Measurements from ENCODE around the gene IL22RA1. TPM values are rescaled to one million over a fixed set of nuclear protein-coding genes. Genes with fewer than 3 reads are reported as not detected.

The IL22RA1 gene
- total and polyA plus RNA-seq, 8 donors, result 0.43 to 4.1 (median 1.8) TPM; not detected in 1

DNA sequence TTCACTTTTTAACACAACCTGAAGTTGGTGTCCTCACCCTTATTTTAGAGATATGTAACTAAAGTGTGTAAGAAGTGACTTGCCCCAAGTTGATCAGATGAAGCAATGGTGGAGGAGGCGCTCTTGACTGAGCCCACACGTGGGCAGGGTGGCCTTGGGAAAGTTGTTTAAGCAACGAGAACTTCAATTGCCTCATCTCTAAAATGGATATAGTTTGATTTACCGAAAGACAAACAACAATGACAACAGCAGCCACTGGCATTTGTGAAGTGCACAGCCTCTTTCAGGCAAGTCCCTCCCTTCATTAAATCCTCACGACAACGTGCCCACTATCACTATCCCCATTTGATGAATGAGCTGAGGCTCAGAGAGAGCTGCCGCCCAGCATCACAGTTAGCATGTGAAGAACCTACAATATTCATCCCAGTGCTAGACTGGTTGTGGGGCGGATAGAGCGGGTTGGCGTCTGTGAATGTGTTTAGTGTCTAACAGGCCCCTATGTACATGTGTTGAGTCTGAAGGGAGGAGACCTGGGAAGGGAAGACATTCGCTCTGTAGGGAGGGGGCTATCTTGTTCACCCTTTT is 3.0 kb downstream of the IL22RA1 start:
- WGBS, 5 donors, result 84 to 93% (median 90%) methylated on average over 11 of the region's 11 CpGs
- Histone ChIP-seq H3K4me1 (peaks cover 0 to 22% (median 16%) of the 10 kb centered on the region in 4 donors), H3K9me3 (no peaks in the 10 kb centered on the region), H3K36me3 (no peaks in the 10 kb centered on the region), H3K27me3 (no peaks in the 10 kb centered on the region), H3K27ac (no peak overlapping the region), H3K4me3 (no peak overlapping the region)
- intact Hi-C loops (cut with DNase I; ENCODE audit: low total_unique reads), result no loop called here
- no peak for DNase-seq
- no peak for TF ChIP-seq POLR2A (IDR thresholded peaks at IDR 0.05)
- TF ChIP-seq POLR2AphosphoS5 (IDR thresholded peaks at IDR 0.05), result no peak
- TF ChIP-seq EP300 (IDR thresholded peaks at IDR 0.05), result no peak
- TF ChIP-seq, protein P1, sequence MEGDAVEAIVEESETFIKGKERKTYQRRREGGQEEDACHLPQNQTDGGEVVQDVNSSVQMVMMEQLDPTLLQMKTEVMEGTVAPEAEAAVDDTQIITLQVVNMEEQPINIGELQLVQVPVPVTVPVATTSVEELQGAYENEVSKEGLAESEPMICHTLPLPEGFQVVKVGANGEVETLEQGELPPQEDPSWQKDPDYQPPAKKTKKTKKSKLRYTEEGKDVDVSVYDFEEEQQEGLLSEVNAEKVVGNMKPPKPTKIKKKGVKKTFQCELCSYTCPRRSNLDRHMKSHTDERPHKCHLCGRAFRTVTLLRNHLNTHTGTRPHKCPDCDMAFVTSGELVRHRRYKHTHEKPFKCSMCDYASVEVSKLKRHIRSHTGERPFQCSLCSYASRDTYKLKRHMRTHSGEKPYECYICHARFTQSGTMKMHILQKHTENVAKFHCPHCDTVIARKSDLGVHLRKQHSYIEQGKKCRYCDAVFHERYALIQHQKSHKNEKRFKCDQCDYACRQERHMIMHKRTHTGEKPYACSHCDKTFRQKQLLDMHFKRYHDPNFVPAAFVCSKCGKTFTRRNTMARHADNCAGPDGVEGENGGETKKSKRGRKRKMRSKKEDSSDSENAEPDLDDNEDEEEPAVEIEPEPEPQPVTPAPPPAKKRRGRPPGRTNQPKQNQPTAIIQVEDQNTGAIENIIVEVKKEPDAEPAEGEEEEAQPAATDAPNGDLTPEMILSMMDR (IDR thresholded peaks at IDR 0.05), result no peak

GRCh38 chr1:24139222-24139489 is 3.8 kb downstream of the IL22RA1 start:
- H3K4me1 ChIP-seq, result peaks cover 0 to 22% (median 16%) of the 10 kb centered on the region in 4 donors
- intact Hi-C loops (cut with DNase I; ENCODE audit: low total_unique reads), result no loop called here
- H3K4me3 ChIP-seq, result no peak overlapping the region
- DNase-seq, result no peak
- H3K9me3 ChIP-seq, result no peaks in the 10 kb centered on the region
- peaks cover 0 to under 1% (median 0%) of the 10 kb centered on the region in 4 donors for H3K36me3 ChIP-seq
- 70 to 79% (median 74%) methylated on average over 2 of the region's 2 CpGs for WGBS, 5 donors
- H3K27ac ChIP-seq, result no peak overlapping the region
- no peaks in the 10 kb centered on the region for H3K27me3 ChIP-seq
- TF ChIP-seq, protein P1 (IDR thresholded peaks at IDR 0.05), result no peak
- TF ChIP-seq EP300 (IDR thresholded peaks at IDR 0.05) (no peak), POLR2AphosphoS5 (IDR thresholded peaks at IDR 0.05) (no peak), POLR2A (IDR thresholded peaks at IDR 0.05) (no peak)

DNA sequence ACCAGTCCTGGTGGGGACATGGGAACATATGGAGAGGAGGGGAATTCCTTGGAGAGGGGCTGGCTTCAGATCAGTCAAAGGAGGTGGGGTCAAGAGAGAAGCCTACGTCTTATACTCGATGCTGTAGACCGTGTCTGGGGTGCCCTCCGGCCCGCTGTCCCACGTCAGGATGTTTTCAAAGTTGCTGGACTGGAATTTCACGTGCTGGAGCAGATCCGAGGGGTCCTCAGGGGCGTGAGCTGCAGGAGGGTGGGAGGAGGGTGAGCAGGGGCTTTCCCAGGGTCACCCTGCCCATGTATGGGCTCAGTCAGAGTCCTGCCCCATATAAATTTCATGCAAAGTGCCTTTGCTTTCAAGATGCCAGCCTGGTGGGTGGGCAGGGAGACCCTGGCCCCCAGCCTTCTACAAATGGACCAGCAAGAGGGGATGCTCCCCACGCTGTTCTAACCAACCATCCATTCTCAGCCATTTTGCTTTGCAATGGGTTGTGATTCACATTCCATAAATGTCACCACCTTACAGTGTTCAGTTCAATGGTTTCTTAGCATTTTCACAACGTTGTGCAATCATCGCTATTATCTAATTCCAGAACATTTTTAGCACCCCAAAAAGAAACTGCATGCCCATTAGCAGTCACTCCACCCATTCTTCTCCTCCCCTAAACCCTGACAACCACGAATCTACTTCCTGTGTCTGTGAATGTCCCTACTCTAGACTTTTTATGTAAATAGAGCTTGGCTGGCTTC is 4.3 kb downstream of the IL22RA1 start:
- Histone ChIP-seq H3K4me1 (peaks cover 0 to 19% (median 14%) of the 10 kb centered on the region in 4 donors), H3K36me3 (peaks cover 0 to 6% (median 0%) of the 10 kb centered on the region in 4 donors), H3K27ac (no peak overlapping the region), H3K27me3 (no peaks in the 10 kb centered on the region), H3K9me3 (no peaks in the 10 kb centered on the region), H3K4me3 (no peak overlapping the region)
- TF ChIP-seq EP300 (IDR thresholded peaks at IDR 0.05), result no peak
- TF ChIP-seq POLR2A (IDR thresholded peaks at IDR 0.05), result no peak
- TF ChIP-seq, protein P1 (IDR thresholded peaks at IDR 0.05), result no peak
- no peak for TF ChIP-seq POLR2AphosphoS5 (IDR thresholded peaks at IDR 0.05)
- 64 to 81% (median 68%) methylated on average over 13 of the region's 13 CpGs for WGBS, 5 donors
- DNase-seq, result no peak
- intact Hi-C loops (cut with DNase I; ENCODE audit: low total_unique reads), result no loop called here

DNA sequence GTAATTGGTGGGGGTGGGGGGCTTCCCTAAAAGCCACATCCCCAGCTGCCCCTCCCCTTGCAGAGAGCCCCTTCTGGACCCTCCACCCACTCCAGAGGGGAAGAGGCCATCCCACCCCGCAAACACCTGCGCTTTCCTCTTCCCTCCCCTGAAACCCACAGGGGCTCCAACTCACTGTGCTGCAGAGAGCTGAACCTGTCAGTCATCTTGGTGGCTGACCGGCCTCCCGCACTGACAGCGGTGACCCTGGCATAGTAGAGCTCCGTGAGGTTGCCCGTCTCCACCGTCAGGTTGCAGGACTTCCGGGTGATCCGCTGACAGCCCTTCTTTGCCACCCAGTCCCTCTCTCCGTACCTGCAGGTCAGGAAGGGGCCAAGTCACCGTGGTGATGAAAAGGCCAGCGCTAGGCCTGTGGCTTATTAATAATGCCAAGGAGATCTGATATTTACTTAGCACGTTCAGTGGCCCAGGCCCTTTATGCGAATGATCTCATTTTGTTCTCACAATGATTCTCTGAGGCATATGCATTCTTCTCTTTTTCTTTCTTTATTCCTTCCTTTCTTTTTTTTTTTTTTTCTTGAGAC is 5.9 kb downstream of the IL22RA1 start:
- WGBS, 5 donors, result 75 to 91% (median 80%) methylated on average over 11 to 15 of the region's 15 CpGs
- Histone ChIP-seq H3K4me1 (peaks cover 0 to 5% (median 1%) of the 10 kb centered on the region in 4 donors), H3K27ac (no peak overlapping the region), H3K4me3 (no peak overlapping the region), H3K9me3 (no peaks in the 10 kb centered on the region), H3K36me3 (peaks cover 0 to 8% (median 3%) of the 10 kb centered on the region in 4 donors), H3K27me3 (no peaks in the 10 kb centered on the region)
- no peak for TF ChIP-seq EP300 (IDR thresholded peaks at IDR 0.05)
- no peak for TF ChIP-seq POLR2AphosphoS5 (IDR thresholded peaks at IDR 0.05)
- DNase-seq, result no peak
- intact Hi-C loops (cut with DNase I; ENCODE audit: low total_unique reads), result no loop called here
